Uterus (tissue), 4 donors: ENCODE results near the gene HLX. TPM values are rescaled to one million over a fixed set of nuclear protein-coding genes. Genes with fewer than 3 reads are reported as not detected.

Experiments
- DNase-seq, 2 donors: peaks; one replicate each; pipeline ENCODE4 v3.0.0-alpha.2; 2019 to 2020
- H3K27ac ChIP-seq, 2 donors: fragments of 200-600 bp; sonication (generic); 1 replicate in 1 of 2; 2 replicates in 1 of 2; pipeline ENCODE4 v1.5.1; 2016 to 2018
- H3K27me3 ChIP-seq, 2 donors: fragments of 200-600 bp; sonication (generic); one replicate each; pipeline ENCODE4 v1.5.1; 2018 to 2019; ENCODE audit warnings: control low read depth in 1 of 2
- H3K36me3 ChIP-seq, 2 donors: fragments of 200-600 bp; sonication (generic); one replicate each; pipeline ENCODE4 v1.5.1; 2019; ENCODE audit warnings: control low read depth in 1 of 2
- H3K4me1 ChIP-seq, 2 donors: fragments of 200-600 bp; sonication (generic); one replicate each; pipeline ENCODE4 v1.5.1; 2018 to 2019; ENCODE audit warnings: control low read depth in 1 of 2
- H3K4me3 ChIP-seq, 2 donors: fragments of 200-600 bp; sonication (generic); 1 replicate in 1 of 2; 2 replicates in 1 of 2; pipeline ENCODE4 v1.5.1; 2018 to 2019; ENCODE audit warnings: mild to moderate bottlenecking in 1 of 2
- H3K9me3 ChIP-seq, 2 donors: fragments of 200-600 bp; sonication (generic); one replicate each; pipeline ENCODE4 v1.5.1; 2019; ENCODE audit warnings: control low read depth in 1 of 2
- POLR2A ChIP-seq, 2 donors: fragments of 450-650 bp; IDR thresholded peaks; one replicate each; pipeline ENCODE4 v1.6.1; 2016; ENCODE audit warnings: antibody characterized with exemption in 2 of 2, mild to moderate bottlenecking in 1 of 2, moderate library complexity in 1 of 2
- intact Hi-C: fragments of 100-400 bp; cut with DNase I; formaldehyde crosslinking; loops from one replicate; pipeline ENCODE4 v1.15.1; 2023; ENCODE audit warnings: low total_unique reads
- total RNA-seq, 4 donors: library from RNA; depleted of rRNA in 3 of 4; stranded (reverse); fragments of >200 nt in 3 of 4; gene quantifications; one replicate each; pipeline versions ENCODE4 v1.1.0 to v1.2.4, GENCODE V29; 2014 to 2023
- TF ChIP-seq, protein P1 (sequence below), 4 experiments: fragments of 200-600 bp in 2 of 4; fragments of 450-650 bp in 2 of 4; sonication (generic) in 2 of 4; IDR thresholded peaks; one replicate each; pipeline ENCODE4 v1.5.1; 2016 to 2019; ENCODE audit warnings: antibody characterized with exemption in 4 of 4, mild to moderate bottlenecking in 2 of 4, moderate library complexity in 1 of 4
- donor health status: DM: yes; HTN: yes; CAD: no.

The HLX gene
- total RNA-seq, 4 donors from 2014 or later: 0.26 to 35.9 (median 7.0) TPM

DNA sequence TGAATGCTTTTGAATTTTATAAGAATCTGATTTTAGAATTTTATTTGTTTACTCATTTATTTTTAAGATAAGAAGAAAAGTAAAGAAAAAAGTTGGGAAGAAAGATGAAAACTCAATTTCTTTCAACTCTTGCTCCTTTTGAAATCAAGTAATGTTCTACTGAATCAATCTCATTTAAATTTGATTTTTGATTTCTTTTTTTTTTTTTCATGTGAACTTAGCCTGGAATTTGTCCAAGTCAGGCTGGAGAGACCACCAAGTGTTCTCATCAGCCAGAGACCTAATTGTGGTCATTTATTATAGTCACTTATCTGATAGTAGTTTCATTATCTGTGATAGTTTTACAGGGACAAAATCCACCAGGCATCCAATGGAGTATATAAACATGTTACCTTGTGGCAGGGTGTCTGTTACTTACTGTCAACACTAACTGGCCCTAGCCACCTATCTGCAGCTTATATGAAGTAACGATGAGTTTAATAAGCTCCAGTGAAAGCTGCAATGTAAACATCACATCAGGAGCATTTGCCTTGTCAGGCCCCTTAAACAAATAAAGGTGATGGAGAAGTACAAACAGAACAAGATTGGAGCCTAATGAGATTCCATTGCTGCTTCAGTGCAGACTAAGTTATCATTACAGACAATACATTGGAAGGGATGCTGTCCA lies 39.2 kb downstream of the HLX start:
- Histone ChIP-seq H3K9me3 (no peaks in the 10 kb centered on the region), H3K4me1 (no peaks in the 10 kb centered on the region), H3K4me3 (no peak overlapping the region), H3K27ac (no peak overlapping the region), H3K36me3 (no peaks in the 10 kb centered on the region), H3K27me3 (peaks cover 0 to 4% of the 10 kb centered on the region in 2 donors)
- TF ChIP-seq POLR2A (IDR thresholded peaks at IDR 0.05): no peak
- no peak for DNase-seq
- intact Hi-C loops: no loop called here

DNA sequence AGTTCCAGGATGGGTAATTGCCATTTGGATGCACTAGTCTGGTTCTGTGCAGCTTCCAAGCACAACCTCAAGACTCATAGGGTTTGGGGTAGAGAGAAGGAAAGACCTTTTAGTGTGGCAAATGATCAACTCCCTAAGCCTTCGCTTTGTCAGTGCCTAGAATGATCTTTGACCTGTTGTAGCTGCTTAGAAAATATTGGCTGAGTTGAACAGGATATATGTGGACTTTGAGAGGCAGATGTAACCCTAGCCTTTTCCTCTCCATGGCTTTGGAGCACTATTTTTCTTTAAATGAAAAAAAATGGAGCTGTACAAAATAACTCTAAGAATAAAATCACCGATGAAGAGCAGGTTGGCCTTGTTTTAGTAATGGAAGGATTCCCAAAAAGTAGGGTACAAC lies 41.7 kb downstream of the HLX start:
- Histone ChIP-seq H3K27ac (no peak overlapping the region), H3K36me3 (no peaks in the 10 kb centered on the region), H3K4me3 (no peak overlapping the region), H3K9me3 (no peaks in the 10 kb centered on the region), H3K27me3 (no peaks in the 10 kb centered on the region), H3K4me1 (no peaks in the 10 kb centered on the region)
- intact Hi-C loops: no loop called here
- DNase-seq: no peak
- no peak for TF ChIP-seq POLR2A (IDR thresholded peaks at IDR 0.05)

DNA sequence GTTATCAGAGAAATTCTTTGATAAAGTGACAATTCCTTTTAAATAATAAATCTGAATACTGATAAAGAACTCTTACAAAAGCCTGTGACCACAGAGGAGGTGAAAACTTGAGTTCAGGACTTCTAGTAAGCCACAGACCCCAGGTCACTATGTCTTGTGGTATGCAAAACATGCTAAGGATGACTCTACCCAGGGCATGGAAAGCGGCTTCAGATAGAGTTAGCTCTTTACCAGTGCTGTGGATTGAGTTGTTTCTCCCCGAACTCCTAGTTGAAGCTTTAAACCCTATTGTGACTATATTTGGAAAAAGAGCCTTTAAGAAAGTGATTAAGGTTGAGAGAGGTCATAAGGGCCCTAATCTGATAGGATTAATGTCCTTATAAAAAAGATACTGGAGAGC lies 42.3 kb downstream of the HLX start:
- H3K36me3 ChIP-seq: no peaks in the 10 kb centered on the region
- DNase-seq: no peak
- H3K27ac ChIP-seq: no peak overlapping the region
- TF ChIP-seq POLR2A (IDR thresholded peaks at IDR 0.05): no peak
- TF ChIP-seq, protein P1, sequence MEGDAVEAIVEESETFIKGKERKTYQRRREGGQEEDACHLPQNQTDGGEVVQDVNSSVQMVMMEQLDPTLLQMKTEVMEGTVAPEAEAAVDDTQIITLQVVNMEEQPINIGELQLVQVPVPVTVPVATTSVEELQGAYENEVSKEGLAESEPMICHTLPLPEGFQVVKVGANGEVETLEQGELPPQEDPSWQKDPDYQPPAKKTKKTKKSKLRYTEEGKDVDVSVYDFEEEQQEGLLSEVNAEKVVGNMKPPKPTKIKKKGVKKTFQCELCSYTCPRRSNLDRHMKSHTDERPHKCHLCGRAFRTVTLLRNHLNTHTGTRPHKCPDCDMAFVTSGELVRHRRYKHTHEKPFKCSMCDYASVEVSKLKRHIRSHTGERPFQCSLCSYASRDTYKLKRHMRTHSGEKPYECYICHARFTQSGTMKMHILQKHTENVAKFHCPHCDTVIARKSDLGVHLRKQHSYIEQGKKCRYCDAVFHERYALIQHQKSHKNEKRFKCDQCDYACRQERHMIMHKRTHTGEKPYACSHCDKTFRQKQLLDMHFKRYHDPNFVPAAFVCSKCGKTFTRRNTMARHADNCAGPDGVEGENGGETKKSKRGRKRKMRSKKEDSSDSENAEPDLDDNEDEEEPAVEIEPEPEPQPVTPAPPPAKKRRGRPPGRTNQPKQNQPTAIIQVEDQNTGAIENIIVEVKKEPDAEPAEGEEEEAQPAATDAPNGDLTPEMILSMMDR (IDR thresholded peaks at IDR 0.05): no peak
- intact Hi-C loops: no loop called here
- no peaks in the 10 kb centered on the region for H3K27me3 ChIP-seq
- no peaks in the 10 kb centered on the region for H3K4me1 ChIP-seq
- H3K9me3 ChIP-seq: no peaks in the 10 kb centered on the region
- H3K4me3 ChIP-seq: no peak overlapping the region

DNA sequence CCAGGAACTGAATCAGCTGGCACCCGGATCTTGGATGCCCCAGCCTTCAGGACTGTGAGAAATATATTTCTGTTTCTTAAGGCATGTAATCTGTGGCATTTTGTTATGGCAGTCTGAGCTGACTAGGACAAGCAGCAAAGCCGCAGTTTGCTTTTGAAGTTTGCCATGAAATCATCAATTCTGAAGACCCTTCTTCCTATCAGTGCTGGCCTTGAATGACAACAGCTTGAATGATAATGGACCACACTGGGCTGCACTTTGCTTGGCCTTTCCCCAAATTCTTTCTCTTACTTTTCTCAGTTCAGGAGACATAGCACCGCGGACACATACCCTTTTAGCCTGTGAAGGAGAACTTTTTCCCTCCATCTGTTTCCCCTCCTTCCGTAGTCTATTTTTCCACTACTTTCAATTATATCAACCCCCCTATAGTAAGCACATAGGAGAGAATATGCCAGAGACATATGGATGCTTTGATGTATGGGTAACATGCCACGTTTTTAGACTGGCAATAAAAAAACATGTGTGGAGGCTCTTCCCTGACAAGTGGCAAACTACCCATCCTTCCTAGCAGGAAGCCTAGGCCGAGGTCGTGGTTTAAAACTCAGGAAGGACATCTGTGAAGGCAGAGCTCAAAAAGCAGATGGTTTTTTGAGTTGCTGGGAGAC lies 42.9 kb downstream of the HLX start:
- H3K36me3 ChIP-seq: no peaks in the 10 kb centered on the region
- H3K4me1 ChIP-seq: no peaks in the 10 kb centered on the region
- TF ChIP-seq, protein P1 (IDR thresholded peaks at IDR 0.05): no peak
- TF ChIP-seq POLR2A (IDR thresholded peaks at IDR 0.05): no peak
- H3K27me3 ChIP-seq: no peaks in the 10 kb centered on the region
- no peak for DNase-seq
- H3K9me3 ChIP-seq: no peaks in the 10 kb centered on the region
- no peak overlapping the region for H3K4me3 ChIP-seq
- intact Hi-C loops: no loop called here
- no peak overlapping the region for H3K27ac ChIP-seq

DNA sequence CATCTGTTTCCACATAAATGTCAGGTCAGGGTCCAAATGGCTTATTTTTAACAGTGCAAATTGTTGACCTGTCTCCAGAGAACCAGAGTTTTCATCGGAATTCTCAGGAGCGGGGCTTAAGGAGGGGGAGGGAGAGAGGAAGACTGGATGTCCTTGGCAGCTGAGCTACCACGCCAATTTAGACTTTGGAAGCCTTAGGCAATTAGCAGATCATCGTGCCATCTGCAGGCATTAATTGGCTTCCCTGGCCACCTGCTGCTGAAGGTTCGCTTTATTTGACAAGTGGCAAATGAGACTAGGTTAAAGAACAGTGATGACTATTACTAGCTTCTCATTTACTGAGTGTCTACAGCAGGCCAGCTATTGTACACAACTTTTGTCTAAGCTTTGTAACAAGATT lies 43.7 kb downstream of the HLX start:
- Histone ChIP-seq H3K4me3 (no peak overlapping the region), H3K9me3 (no peaks in the 10 kb centered on the region), H3K4me1 (no peaks in the 10 kb centered on the region), H3K27me3 (no peaks in the 10 kb centered on the region), H3K36me3 (no peaks in the 10 kb centered on the region), H3K27ac (no peak overlapping the region)
- DNase-seq: no peak
- intact Hi-C loops: no loop called here
- TF ChIP-seq POLR2A (IDR thresholded peaks at IDR 0.05): no peak
- TF ChIP-seq, protein P1 (IDR thresholded peaks at IDR 0.05): no peak

DNA sequence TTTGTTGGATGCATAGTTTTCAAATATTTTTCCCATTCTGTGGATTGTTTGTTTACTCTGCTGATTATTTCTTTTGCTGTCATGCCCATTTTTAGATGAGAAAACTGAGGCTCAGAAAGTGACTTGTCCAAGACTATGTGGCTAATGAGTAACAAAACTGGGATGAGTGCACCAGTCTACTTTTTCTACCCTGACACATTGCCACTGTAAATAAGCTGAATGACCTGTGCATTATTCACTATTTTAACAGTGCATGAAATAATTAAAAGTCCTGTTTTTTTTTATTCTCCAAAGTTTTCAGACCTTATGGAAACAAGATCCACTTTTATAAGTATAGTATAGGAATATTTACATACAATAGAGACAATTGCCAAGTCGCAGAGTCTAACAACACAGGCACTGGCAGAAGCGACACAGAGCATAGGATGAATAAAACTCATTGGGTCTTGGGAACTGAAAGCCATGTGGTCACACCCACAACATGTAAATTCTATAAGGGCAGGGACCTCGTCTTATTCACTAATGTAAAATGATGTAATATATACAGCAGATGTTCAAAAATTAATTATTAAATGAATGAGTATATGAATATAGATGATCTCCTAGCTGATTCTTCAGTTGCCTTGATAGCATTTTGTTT lies 45.2 kb downstream of the HLX start:
- no peaks in the 10 kb centered on the region for H3K27me3 ChIP-seq
- TF ChIP-seq, protein P1 (IDR thresholded peaks at IDR 0.05): no peak
- no peak for TF ChIP-seq POLR2A (IDR thresholded peaks at IDR 0.05)
- intact Hi-C loops: no loop called here
- no peak overlapping the region for H3K27ac ChIP-seq
- no peaks in the 10 kb centered on the region for H3K9me3 ChIP-seq
- no peak for DNase-seq
- H3K4me1 ChIP-seq: no peaks in the 10 kb centered on the region
- H3K36me3 ChIP-seq: no peaks in the 10 kb centered on the region
- no peak overlapping the region for H3K4me3 ChIP-seq
